SKM-1 treated with dmso at 0.1 percent for 144 hours (cell line): ENCODE measurements around the gene IMMP2L.

Experiments used
- DNase-seq: peaks from one replicate; lab custom pipeline; 2025; ENCODE audit not compliant: unreplicated experiment; lab: John Stamatoyannopoulos, UW

Gene IMMP2L

GRCh38 chr7:110898516-110898915 lies 663.8 kb downstream of the IMMP2L start:
- DNase-seq = no peak

DNA sequence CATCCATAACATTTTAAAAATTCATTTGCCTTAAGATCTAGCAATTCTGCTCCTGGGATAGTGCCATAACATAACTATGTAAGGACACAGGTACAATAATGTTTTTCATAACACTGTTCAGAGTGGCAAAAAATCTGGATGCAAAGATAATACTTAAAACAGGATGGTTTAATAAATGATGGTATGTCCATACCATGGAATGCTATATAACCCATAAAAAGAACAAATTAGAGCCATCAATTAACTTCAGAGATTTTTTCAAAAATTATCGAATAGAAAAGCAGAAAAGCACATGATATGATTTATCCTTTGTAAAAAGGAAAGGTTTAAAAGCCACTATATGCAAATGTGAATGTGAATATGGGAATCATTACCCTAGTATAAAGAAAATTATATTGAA lies 664.8 kb downstream of the IMMP2L start:
- DNase-seq = no peak

DNA sequence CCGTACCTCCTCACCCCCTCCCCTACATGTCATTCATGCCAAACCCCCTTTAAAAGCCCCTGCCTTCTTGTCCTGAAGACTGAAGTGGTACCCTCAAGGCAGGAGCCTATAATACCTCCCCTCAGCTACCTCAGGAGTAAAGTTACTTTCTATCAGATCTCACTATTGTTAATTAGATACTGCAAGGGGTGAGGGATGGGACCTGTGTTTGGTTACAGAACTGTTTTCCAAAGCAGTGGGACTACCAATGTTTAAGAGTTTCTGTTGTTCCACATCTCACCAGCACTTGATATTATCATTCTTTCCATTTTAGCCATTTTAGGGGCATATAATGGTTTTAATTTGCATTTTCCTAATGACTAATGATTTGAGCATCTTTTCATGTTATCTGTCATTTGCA lies 668.2 kb downstream of the IMMP2L start:
- DNase-seq = no peak

- no peak for DNase-seq
Observed at GRCh38 chr7:110891197-110891596, 671.1 kb downstream of the IMMP2L start.

DNA sequence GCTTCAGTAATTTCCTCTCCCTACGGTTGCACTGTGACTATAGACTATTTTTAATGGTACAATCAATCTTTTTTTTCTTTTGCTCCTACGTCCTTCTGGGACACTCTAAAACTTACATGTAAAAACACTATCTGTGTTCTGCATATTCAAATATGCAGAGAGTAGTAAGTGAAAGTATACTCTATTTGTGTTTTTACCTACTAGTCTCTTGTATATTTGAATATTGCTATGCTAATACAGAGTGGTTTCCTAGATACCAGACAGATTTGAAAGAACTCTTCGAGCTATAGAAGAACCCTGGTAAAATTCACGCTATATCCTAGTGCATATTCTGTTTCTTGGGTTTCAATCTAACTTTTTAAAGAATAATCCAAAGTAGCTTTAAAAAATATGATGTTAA lies 672.2 kb downstream of the IMMP2L start:
- DNase-seq = no peak

- DNase-seq = no peak
Observed at GRCh38 chr7:110889335-110889734, 673.0 kb downstream of the IMMP2L start.

GRCh38 chr7:110888641-110889040 lies 673.7 kb downstream of the IMMP2L start:
- DNase-seq = no peak

DNA sequence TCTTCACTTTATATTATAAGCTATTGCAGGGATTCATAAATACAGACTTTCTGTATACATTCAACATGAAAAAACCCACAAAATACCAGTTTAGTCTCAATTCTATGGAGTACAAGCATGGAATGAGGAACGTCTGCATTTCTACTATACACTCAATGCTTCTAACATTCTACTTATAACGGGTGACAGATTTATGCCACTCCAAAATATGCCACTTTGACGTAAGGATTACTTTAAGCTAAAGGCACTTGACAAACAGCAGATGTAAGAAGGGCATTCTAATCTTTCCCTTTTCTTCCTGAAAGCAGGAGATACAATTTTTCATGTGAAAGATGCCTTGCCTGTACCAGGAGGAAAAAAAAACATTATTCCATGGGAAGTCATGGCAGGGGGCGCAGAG lies 676.8 kb downstream of the IMMP2L start:
- DNase-seq = no peak

- DNase-seq = no peak
Observed at GRCh38 chr7:110881721-110882120, 680.6 kb downstream of the IMMP2L start.

GRCh38 chr7:110880971-110881370 lies 681.3 kb downstream of the IMMP2L start:
- no peak for DNase-seq

DNA sequence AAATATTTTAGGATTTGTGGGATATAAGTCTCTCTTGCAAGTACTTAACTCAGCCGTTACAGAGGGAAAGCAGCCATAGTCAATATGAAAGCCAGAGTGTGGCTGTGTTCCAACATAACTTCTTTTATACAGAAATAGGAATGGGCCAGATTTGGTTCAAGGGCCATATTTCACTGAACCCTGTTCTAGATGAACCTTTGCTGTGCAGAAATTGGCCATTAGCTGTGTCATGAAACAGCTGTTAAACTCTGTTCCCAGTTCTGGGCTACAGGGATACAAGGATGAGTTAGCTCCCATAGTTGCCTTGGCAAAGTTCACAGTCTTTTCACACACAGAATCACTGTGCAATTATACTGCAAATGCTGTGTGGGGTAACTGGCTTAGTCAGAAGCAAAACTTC lies 685.3 kb downstream of the IMMP2L start:
- no peak for DNase-seq

GRCh38 chr7:110875346-110875745 lies 686.9 kb downstream of the IMMP2L start:
- DNase-seq = no peak

GRCh38 chr7:110871856-110872255 lies 690.4 kb downstream of the IMMP2L start:
- DNase-seq = no peak

- DNase-seq = no peak
Observed at GRCh38 chr7:110870926-110871325, 691.4 kb downstream of the IMMP2L start.

GRCh38 chr7:110868458-110868857 lies 693.8 kb downstream of the IMMP2L start:
- no peak for DNase-seq

- no peak for DNase-seq
Observed at GRCh38 chr7:110867771-110868170, 694.5 kb downstream of the IMMP2L start.

DNA sequence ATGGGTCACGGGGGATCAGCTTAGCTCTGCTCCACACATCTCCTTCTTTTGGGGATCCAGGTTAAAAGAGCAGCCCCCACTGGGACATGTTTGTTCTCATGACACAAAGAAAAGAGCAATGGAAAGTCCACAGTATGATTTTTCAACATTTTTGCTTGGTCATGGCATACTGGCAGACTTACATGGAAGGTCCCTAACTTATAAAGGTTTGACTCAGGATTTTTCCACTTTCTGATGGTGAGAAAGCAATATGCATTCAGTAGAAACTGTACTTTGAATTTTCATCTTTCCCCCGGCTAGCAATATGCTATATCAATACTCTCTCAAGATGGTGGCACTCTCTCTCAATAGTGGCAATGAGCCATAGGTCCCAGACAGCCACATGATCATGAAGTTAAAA lies 699.0 kb downstream of the IMMP2L start:
- DNase-seq = no peak

GRCh38 chr7:110861163-110861562 lies 701.1 kb downstream of the IMMP2L start:
- DNase-seq = peak; percentile 4

GRCh38 chr7:110857106-110857505 lies 705.2 kb downstream of the IMMP2L start:
- no peak for DNase-seq

GRCh38 chr7:110856704-110857103 lies 705.6 kb downstream of the IMMP2L start:
- DNase-seq = no peak

GRCh38 chr7:110854651-110855050 lies 707.6 kb downstream of the IMMP2L start:
- DNase-seq = no peak

- DNase-seq = no peak
Observed at GRCh38 chr7:110854166-110854565, 708.1 kb downstream of the IMMP2L start.

DNA sequence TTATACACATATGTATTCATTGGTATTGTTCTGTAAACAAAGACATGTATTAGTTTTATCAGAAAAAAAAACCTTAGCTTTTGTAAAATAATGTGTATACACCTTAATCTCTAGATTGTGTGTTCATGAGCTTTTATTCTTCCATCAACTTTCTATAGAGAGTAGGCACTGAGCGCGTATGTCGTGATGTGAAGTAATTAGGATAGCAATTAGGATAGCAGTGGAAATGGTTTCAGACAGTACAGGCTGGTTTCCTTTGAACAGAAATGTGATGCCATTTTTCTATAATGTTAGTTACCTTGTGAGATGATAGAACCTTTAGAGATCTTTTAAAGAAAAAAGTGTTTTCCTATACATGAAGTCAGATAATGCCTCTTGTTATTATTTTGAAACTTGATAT lies 709.0 kb downstream of the IMMP2L start:
- DNase-seq = no peak
